ENCODE results near the gene PPFIA2.

DNA sequence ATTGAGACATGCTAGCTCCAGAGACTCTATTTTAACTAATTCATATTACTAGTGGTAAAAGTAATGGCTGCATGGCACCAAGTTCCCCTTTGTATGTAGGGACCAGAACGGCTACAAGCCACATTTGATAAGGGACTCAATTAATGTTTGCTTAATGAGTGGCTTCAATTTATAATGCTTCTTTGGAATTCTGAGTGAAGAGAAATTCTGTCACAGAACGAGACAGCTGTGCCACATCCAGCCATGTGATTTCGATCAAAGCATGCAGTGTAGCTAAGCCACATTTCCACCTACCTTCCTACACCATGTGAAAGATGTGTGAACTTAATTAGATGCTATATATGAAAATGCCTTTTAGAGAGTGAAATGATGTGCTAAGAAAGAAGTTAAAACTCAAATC, 463.9 kb downstream of the PPFIA2 start:
- no peak for TF ChIP-seq CTCF (IDR thresholded peaks at IDR 0.05)
- TF ChIP-seq POLR2A (IDR thresholded peaks at IDR 0.05) = no peak
